ENCODE data around the gene PPCDC. TPM values are rescaled to one million over a fixed set of nuclear protein-coding genes. Genes with fewer than 3 reads are reported as not detected.

The PPCDC gene
- polyA plus RNA-seq, 1 experiment = 11.1 TPM

GRCh38 chr15:75058127-75058905, 34.9 kb downstream of the PPCDC start:
- no peak for TF ChIP-seq CTCF (IDR thresholded peaks at IDR 0.05; ENCODE audit: insufficient read depth, low read depth, low read length)
- ChIA-PET CTCF (interaction anchor here (0.7 to 1.1 kb wide), 2 partner anchors 29 to 146 kb away, joined by 3 read pairs; no protein-coding TSS in a partner anchor), POLR2A (interaction anchor here (0.6 kb wide), 1 partner anchor 107 kb away, joined by 7 read pairs; no protein-coding TSS in a partner anchor)
- no peak for DNase-seq (ENCODE audit: low read depth)
- no peaks in the 10 kb centered on the region for H3K36me3 ChIP-seq (ENCODE audit: control insufficient read depth, insufficient read depth, low read length)
- no peak overlapping the region for H3K4me3 ChIP-seq (ENCODE audit: low read depth, low read length)
- H3K27me3 ChIP-seq (ENCODE audit: control insufficient read depth, insufficient read depth, low read length) = no peaks in the 10 kb centered on the region

- ChIA-PET CTCF (no interaction called here), POLR2A (no interaction called here)
- H3K27me3 ChIP-seq (ENCODE audit: control insufficient read depth, insufficient read depth, low read length) = no peaks in the 10 kb centered on the region
- TF ChIP-seq CTCF (IDR thresholded peaks at IDR 0.05; ENCODE audit: insufficient read depth, low read depth, low read length) = no peak
- H3K4me3 ChIP-seq (ENCODE audit: low read depth, low read length) = no peak overlapping the region
- no peak for DNase-seq (ENCODE audit: low read depth)
- H3K36me3 ChIP-seq (ENCODE audit: control insufficient read depth, insufficient read depth, low read length) = no peaks in the 10 kb centered on the region
Measured at GRCh38 chr15:75059607-75060006, 36.2 kb downstream of the PPCDC start.

- H3K4me3 ChIP-seq (ENCODE audit: low read depth, low read length) = no peak overlapping the region
- H3K36me3 ChIP-seq (ENCODE audit: control insufficient read depth, insufficient read depth, low read length) = no peaks in the 10 kb centered on the region
- POLR2A ChIA-PET = no interaction called here
- DNase-seq (ENCODE audit: low read depth) = no peak
- no peak for TF ChIP-seq CTCF (IDR thresholded peaks at IDR 0.05; ENCODE audit: insufficient read depth, low read depth, low read length)
- no peaks in the 10 kb centered on the region for H3K27me3 ChIP-seq (ENCODE audit: control insufficient read depth, insufficient read depth, low read length)
- CTCF ChIA-PET = interaction anchor here (1.8 kb wide), 1 partner anchor 18 kb away, joined by 4 read pairs; no protein-coding TSS in a partner anchor
Measured at GRCh38 chr15:75061272-75061671, 37.9 kb downstream of the PPCDC start.

- TF ChIP-seq CTCF (IDR thresholded peaks at IDR 0.05; ENCODE audit: insufficient read depth, low read depth, low read length) = no peak
- ChIA-PET CTCF (interaction anchor here (1.2 kb wide), 1 partner anchor 141 kb away, joined by 3 read pairs; no protein-coding TSS in a partner anchor), POLR2A (no interaction called here)
- Histone ChIP-seq H3K36me3 (ENCODE audit: control insufficient read depth, insufficient read depth, low read length) (no peaks in the 10 kb centered on the region), H3K4me3 (ENCODE audit: low read depth, low read length) (no peak overlapping the region), H3K27me3 (ENCODE audit: control insufficient read depth, insufficient read depth, low read length) (no peaks in the 10 kb centered on the region)
- DNase-seq (ENCODE audit: low read depth) = no peak
Measured at GRCh38 chr15:75062706-75063105, 39.3 kb downstream of the PPCDC start.

- Histone ChIP-seq H3K27me3 (ENCODE audit: control insufficient read depth, insufficient read depth, low read length) (no peaks in the 10 kb centered on the region), H3K36me3 (ENCODE audit: control insufficient read depth, insufficient read depth, low read length) (no peaks in the 10 kb centered on the region), H3K4me3 (ENCODE audit: low read depth, low read length) (no peak overlapping the region)
- ChIA-PET POLR2A (no interaction called here), CTCF (no interaction called here)
- TF ChIP-seq CTCF (IDR thresholded peaks at IDR 0.05; ENCODE audit: insufficient read depth, low read depth, low read length) = no peak
- DNase-seq (ENCODE audit: low read depth) = no peak
Measured at GRCh38 chr15:75063338-75063737, 39.9 kb downstream of the PPCDC start.
